Activated gamma-delta T cell (primary cell): Measurements from ENCODE around the gene TRIM44.
"Not testable (repeated sequence)": the region's sequence is repeated elsewhere in the genome, so short reads cannot be mapped to it uniquely, and the experiment has no call there.

Experiments
- DNase-seq: peaks from one replicate; lab custom pipeline; 2025; lab: John Stamatoyannopoulos, UW

Gene TRIM44

GRCh38 chr11:35815556-35816315 is 153.2 kb downstream of the TRIM44 start:
- DNase-seq, result no peak

- DNase-seq, result no peak
Observed at GRCh38 chr11:35820614-35821013, 158.0 kb downstream of the TRIM44 start.

GRCh38 chr11:35822815-35823495 is 160.4 kb downstream of the TRIM44 start:
- DNase-seq, result no peak

- DNase-seq, result no peak
Observed at GRCh38 chr11:35823742-35824298, 161.2 kb downstream of the TRIM44 start.

- no peak for DNase-seq
Observed at GRCh38 chr11:35825386-35825785, 162.8 kb downstream of the TRIM44 start.

GRCh38 chr11:35826006-35826405 is 163.4 kb downstream of the TRIM44 start:
- no peak for DNase-seq

GRCh38 chr11:35826949-35827348 is 164.4 kb downstream of the TRIM44 start:
- no peak for DNase-seq

GRCh38 chr11:35836205-35836604 is 173.6 kb downstream of the TRIM44 start:
- DNase-seq, result no peak

- DNase-seq, result no peak
Observed at GRCh38 chr11:35838071-35838470, 175.5 kb downstream of the TRIM44 start.

- not testable (repeated sequence) for DNase-seq
Observed at GRCh38 chr11:35838697-35839367, 176.3 kb downstream of the TRIM44 start.

GRCh38 chr11:35839368-35840161 is 177.0 kb downstream of the TRIM44 start:
- no peak for DNase-seq

GRCh38 chr11:35841733-35842132 is 179.2 kb downstream of the TRIM44 start:
- DNase-seq, result no peak

GRCh38 chr11:35842958-35843357 is 180.4 kb downstream of the TRIM44 start:
- DNase-seq, result no peak

GRCh38 chr11:35844579-35844978 is 182.0 kb downstream of the TRIM44 start:
- no peak for DNase-seq

- DNase-seq, result no peak
Observed at GRCh38 chr11:35845860-35846259, 183.3 kb downstream of the TRIM44 start.

GRCh38 chr11:35846874-35847273 is 184.3 kb downstream of the TRIM44 start:
- no peak for DNase-seq

GRCh38 chr11:35847473-35847872 is 184.9 kb downstream of the TRIM44 start:
- DNase-seq, result no peak

GRCh38 chr11:35848616-35849015 is 186.0 kb downstream of the TRIM44 start:
- DNase-seq, result no peak

GRCh38 chr11:35850191-35850590 is 187.6 kb downstream of the TRIM44 start:
- no peak for DNase-seq

GRCh38 chr11:35851342-35851741 is 188.8 kb downstream of the TRIM44 start:
- DNase-seq, result no peak

- DNase-seq, result no peak
Observed at GRCh38 chr11:35852056-35852455, 189.5 kb downstream of the TRIM44 start.

GRCh38 chr11:35853971-35854370 is 191.4 kb downstream of the TRIM44 start:
- no peak for DNase-seq
